Small intestine (tissue), 16 donors: Measurements from ENCODE around the gene ZNF547. TPM values are rescaled to one million over a fixed set of nuclear protein-coding genes. Genes with fewer than 3 reads are reported as not detected.
A peak's percentile ranks its signal among the peaks of the same experiment; 100 is the strongest.

Experiments used
- DNase-seq, 2 donors: peaks; one replicate each; pipeline versions ENCODE4 v3.0.0 to v3.0.0-alpha.2; 2013
- FAIRE-seq: peaks from 2 replicates; lab custom pipeline; 2012; peaks lifted over from hg19 to GRCh38; lab: Jason Lieb, UNC
- H3K27ac ChIP-seq, 3 donors: one replicate each; pipeline ENCODE4 v1.5.1; 2013; ENCODE audit warnings: low read length in 2 of 3, mild to moderate bottlenecking in 2 of 3, control low read depth in 1 of 3, inconsistent platforms in 1 of 3, low read depth in 1 of 3, moderate library complexity in 1 of 3
- H3K27me3 ChIP-seq, 3 donors: one replicate each; pipeline ENCODE4 v1.6.1; 2013; ENCODE audit warnings: low read length in 3 of 3, inconsistent platforms in 1 of 3; ENCODE audit not compliant: control insufficient read depth in 3 of 3, insufficient read depth in 3 of 3
- H3K36me3 ChIP-seq, 3 donors: one replicate each; pipeline ENCODE4 v1.6.1; 2013; ENCODE audit warnings: low read length in 3 of 3, inconsistent platforms in 1 of 3, low read depth in 1 of 3, mild to moderate bottlenecking in 1 of 3, moderate library complexity in 1 of 3; ENCODE audit not compliant: control insufficient read depth in 3 of 3, insufficient read depth in 2 of 3
- H3K4me1 ChIP-seq, 3 donors: one replicate each; pipeline ENCODE4 v1.6.1; 2013; ENCODE audit warnings: low read length in 2 of 3, inconsistent platforms in 1 of 3, low read depth in 1 of 3, mild to moderate bottlenecking in 1 of 3, moderate library complexity in 1 of 3; ENCODE audit not compliant: control insufficient read depth in 3 of 3, insufficient read depth in 2 of 3
- H3K4me3 ChIP-seq, 3 donors: one replicate each; pipeline ENCODE4 v1.5.1; 2013; ENCODE audit warnings: low read length in 3 of 3, control low read depth in 1 of 3, inconsistent platforms in 1 of 3, low read depth in 1 of 3, mild to moderate bottlenecking in 1 of 3, moderate library complexity in 1 of 3
- H3K9me3 ChIP-seq, 2 donors: one replicate each; pipeline ENCODE4 v1.6.1; 2013; ENCODE audit warnings: low read depth in 1 of 2, low read length in 1 of 2; ENCODE audit not compliant: control insufficient read depth in 2 of 2, insufficient read depth in 1 of 2
- WGBS, 3 donors: extraction: QIAGEN DNeasy Blood & Tissue Kit; methylation state at CpG; one replicate each; pipeline ENCODE4 v1.1.7; 2013; 5-methylcytosine and 5-hydroxymethylcytosine counted together
- long read RNA-seq, 10 donors: transcript quantifications; one replicate each; lab custom pipeline, GENCODE V29; 2026
- polyA plus RNA-seq, 4 donors: library from polyadenylated mRNA; stranded (reverse) in 3 of 4; unstranded in 1 of 4; fragments of 200-250 nt in 3 of 4; fragments of 120-200 nt in 1 of 4; gene quantifications; one replicate each; pipeline versions ENCODE4 v1.2.1 to v1.2.3, GENCODE V29; 2013
- donor health status: healthy with polysubstance abuse.
- donor health status: control.
- donor health status: control.
- donor health status: Bipolar disorder and iron deficiency.
- donor health status: healthy.

Gene ZNF547
- polyA plus RNA-seq, result 1 to 10 TPM in 2 of 4 donors, under 1 TPM in 2; 0.27 to 4.5 (median 0.88) TPM
- long read RNA-seq, donor 1, result 0 reads
- long read RNA-seq, donor 2, result 0 reads
- long read RNA-seq, donor 3, result 0 reads
- long read RNA-seq, donor 4, result 0 reads
- long read RNA-seq, donor 5, result 0 reads
- long read RNA-seq, donor 6, result 0 reads
- long read RNA-seq, donor 7, partial matches to known transcripts, result 0 of 1 reads
- long read RNA-seq, donor 7, other reads (novel, unspliced or antisense), result 0 of 1 reads
- long read RNA-seq, donor 8, result 0 reads
- long read RNA-seq, donor 9, partial matches to known transcripts, result 0 of 1 reads
- long read RNA-seq, donor 9, other reads (novel, unspliced or antisense), result 0 of 1 reads
- long read RNA-seq, donor 10, partial matches to known transcripts, result 0 of 1 reads
- long read RNA-seq, donor 10, other reads (novel, unspliced or antisense), result 0 of 1 reads

DNA sequence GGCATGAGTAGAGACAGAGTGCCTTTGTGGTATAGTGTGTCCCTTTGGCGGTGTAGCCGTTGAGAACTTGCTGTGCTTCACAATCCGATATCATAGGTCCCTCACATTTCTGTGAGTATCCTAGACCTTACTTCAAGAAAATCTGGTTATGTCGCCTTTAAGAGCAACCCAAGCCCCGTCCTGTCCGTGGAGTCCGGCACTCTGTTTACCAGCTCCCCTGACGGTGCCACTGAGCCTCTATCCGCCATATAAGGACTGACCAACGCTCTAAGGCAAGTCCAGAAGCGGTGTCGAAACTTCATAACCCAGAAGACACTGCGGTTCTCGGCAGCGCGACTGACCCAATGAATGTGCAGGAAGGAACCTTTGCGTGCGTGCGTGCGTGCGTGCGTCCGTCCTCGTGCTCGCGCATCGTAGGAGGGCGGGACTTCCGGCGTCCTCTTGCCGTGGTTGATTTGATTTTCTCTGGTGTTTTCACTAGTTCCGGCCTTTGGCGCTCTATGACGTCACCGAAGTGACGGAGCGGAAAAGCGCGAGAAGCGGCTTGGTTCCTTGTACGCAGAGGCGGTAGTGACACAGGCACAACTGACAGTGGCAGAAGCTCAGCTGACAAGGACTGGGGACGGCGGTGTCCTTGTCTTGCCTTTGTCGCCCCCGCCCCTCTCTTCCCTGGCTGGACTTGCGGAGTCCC is at the start of gene ZNF547, which contains the start of gene TRAPPC2B:
Gene ZNF547 (plus strand): TSS at position 555 of the 691 bp plus-strand sequence. CDS start 5,005 bp downstream, outside the sequence.
Gene TRAPPC2B (plus strand): TSS at position 555 of the 691 bp plus-strand sequence. CDS start 1,283 bp downstream, outside the sequence.
- FAIRE-seq, result peak; percentile 59
- DNase-seq, result peak; percentile 98 to 100
- peaks cover 2 to 8% (median 4%) of the 10 kb centered on the region in 3 donors for H3K4me1 ChIP-seq
- peak within 1 kb of the TSS; percentile 72 to 87 (median 82) for H3K4me3 ChIP-seq
- peak within 1 kb of the TSS; percentile 82 to 95 (median 91) for H3K27ac ChIP-seq
- WGBS, 3 donors, result 1 to 2% (median 1%) methylated on average over 44 to 47 of the region's 47 CpGs
- no peaks in the 10 kb centered on the region for H3K27me3 ChIP-seq
- H3K9me3 ChIP-seq, result no peaks in the 10 kb centered on the region
- H3K36me3 ChIP-seq, result no peaks in the 10 kb centered on the region

DNA sequence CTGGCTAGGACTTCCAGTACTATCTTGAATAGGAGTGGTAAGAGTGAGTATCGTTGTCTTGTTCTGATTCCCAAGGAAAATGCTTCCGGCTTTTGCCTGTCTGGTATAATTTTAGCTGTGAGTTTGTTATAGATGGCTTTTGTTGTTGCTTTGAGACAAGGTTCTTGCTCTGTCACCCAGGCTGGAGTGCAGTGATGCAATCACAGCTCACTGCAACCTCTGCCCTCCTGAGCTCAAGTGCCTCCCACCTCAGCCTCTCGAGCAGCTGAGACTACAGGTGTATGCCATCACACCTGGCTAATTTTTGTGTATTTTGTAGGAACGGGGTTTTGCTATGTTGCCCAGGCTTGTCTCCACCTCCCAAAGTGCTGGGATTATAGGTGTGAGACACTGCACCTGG is 49.2 kb upstream of the ZNF547 start:
- Histone ChIP-seq H3K36me3 (no peaks in the 10 kb centered on the region), H3K9me3 (peaks cover 0 to 1% of the 10 kb centered on the region in 2 donors), H3K4me3 (no peak overlapping the region), H3K27me3 (peaks cover 0 to 28% (median 0%) of the 10 kb centered on the region in 3 donors), H3K4me1 (no peaks in the 10 kb centered on the region), H3K27ac (no peak overlapping the region)
- 60 to 66% (median 60%) methylated on average over 4 of the region's 4 CpGs for WGBS, 3 donors
- FAIRE-seq (no peak), DNase-seq (no peak)

DNA sequence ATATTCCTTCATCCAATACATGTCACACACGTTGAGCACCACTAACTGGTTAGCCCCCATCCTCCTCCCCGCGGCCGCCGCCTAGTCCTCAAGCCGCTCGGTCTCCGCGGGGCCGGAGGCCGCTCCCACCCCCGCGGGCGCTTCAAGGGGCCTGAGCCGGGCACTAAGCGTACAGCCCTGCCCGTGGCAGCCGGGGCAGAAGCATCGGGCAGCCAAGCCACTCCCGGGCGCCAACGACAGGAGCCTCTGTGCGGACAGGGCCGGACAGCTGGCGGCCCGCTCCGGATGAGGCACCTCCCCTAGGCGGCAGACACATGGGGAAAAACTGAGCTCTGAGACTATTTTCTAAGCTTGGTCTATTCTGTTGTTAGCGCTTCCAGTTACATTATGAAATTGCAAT is 45.8 kb upstream of the ZNF547 start:
- H3K9me3 ChIP-seq, result peaks cover 0 to 1% of the 10 kb centered on the region in 2 donors
- no peak for FAIRE-seq
- H3K36me3 ChIP-seq, result peaks cover 0 to 4% (median 0%) of the 10 kb centered on the region in 3 donors
- WGBS, 3 donors, result 12 to 39% (median 32%) methylated on average over 29 of the region's 29 CpGs
- H3K4me3 ChIP-seq, result no peak overlapping the region
- peaks cover 0 to 25% (median 0%) of the 10 kb centered on the region in 3 donors for H3K27me3 ChIP-seq
- no peak overlapping the region for H3K27ac ChIP-seq
- DNase-seq, result peak in 1 of 2 donors; percentile 23
- peaks cover 2 to 12% (median 11%) of the 10 kb centered on the region in 3 donors for H3K4me1 ChIP-seq

DNA sequence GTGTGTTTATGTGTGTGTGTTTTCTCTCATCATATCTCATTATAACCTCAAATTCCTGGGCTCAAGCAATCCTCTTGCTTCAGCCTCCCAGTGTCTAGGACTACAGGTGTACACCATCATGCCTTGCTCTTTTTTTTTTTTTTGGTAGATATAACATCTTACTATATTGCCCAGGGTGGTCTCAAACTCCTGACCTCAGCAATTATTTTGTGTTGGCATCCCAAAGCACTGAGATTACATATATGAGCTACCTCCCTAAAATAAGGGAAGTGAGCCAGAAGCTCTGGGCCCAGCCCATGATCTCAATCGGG is 43.5 kb upstream of the ZNF547 start:
- peak overlapping the region; percentile 85 to 99 (median 88) for H3K4me3 ChIP-seq
- DNase-seq, result no peak

DNA sequence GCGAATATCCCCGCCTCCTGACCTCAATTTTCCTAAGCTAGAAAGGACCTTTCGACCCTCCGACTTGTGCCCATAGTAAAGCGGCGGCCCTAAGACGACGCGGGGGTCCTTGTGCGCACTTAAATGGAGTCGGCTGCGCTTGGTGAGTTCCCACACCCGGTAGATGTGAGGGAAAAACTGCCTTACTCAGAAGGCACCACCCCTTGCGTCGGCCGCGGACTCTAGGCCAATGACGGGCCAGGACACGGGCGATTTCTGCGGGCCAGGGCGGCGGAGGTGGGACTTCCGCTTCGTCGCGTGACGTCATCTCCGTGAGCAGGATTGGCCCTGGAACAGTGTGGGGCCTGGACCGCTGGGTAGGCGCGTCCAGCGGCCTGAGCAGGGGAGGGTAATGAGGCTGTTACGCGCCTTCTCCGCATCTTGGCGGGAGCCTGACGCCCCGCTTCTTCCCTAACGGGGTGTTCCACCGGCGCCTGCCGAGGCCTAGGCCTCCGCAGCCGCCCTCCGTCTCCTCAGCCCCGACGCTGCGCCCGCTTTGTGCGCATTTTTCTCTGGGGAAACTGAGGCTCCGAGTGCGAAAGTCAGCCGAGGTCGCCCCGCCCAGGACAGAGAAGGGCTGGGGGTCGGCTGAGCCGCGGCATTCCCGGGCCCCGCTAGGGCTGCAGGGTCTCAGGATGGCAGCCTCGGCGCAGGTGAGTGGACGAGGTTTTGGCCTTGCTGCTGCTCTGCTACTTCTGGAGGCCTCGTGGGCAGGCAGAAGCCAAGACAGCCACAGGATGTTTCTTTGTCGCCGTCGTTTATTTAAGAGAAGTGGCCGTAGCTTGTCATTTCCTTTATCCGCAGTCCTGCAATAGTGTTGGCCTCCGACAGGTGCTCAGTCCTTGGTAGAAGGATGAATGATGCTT is 42.9 kb upstream of the ZNF547 start, which contains the start of gene ZNF543:
Gene ZNF543 (plus strand): TSS at position 293 of the 905 bp plus-strand sequence. CDS start 382 bp downstream, at position 675.
- Histone ChIP-seq H3K9me3 (peaks cover 0 to 1% of the 10 kb centered on the region in 2 donors), H3K27ac (peak within 1 kb of the TSS; percentile 71 to 97 (median 90)), H3K4me1 (peaks cover 2 to 12% (median 11%) of the 10 kb centered on the region in 3 donors), H3K36me3 (peaks cover 10 to 18% (median 11%) of the 10 kb centered on the region in 3 donors), H3K4me3 (peak within 1 kb of the TSS; percentile 85 to 99 (median 88)), H3K27me3 (peaks cover 0 to 25% (median 0%) of the 10 kb centered on the region in 3 donors)
- DNase-seq (peak; percentile 96 to 98), FAIRE-seq (no peak)
- 1 to 4% (median 2%) methylated on average over 67 to 71 of the region's 71 CpGs for WGBS, 3 donors

More for the DNA sequence above, 43.5 kb upstream of the ZNF547 start:
- 0% methylated on average over 1 of the region's 1 CpG for whole genome bisulfite sequencing, 3 donors
- Histone ChIP-seq H3K36me3 (peaks cover 4 to 14% (median 7%) of the 10 kb centered on the region in 3 donors), H3K27me3 (peaks cover 0 to 25% (median 0%) of the 10 kb centered on the region in 3 donors), H3K4me1 (peaks cover 2 to 12% (median 11%) of the 10 kb centered on the region in 3 donors), H3K9me3 (peaks cover 0 to 1% of the 10 kb centered on the region in 2 donors), H3K27ac (peak overlapping the region; percentile 71 to 97 (median 90))
- no peak for FAIRE-seq

DNA sequence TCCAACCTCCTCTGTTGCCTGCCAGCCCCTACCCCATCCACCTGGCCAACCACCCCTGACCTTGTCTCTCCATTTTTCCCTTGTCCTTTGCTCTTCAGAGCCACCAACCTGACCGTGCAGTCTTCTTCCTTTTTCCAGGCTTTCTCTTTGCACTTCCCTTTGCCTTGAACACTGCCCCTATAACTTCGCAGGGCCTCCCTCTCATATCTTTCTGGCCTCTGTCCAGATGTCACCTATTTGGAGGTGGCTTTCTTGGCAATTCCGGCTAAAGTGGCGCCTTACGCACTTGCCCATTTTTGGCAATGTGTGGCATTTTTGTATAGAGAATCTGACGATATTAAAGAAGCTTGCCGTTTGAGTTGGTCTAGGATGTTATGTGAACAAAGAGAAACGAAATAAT is 42.2 kb upstream of the ZNF547 start:
- H3K36me3 ChIP-seq, result peaks cover 10 to 24% (median 13%) of the 10 kb centered on the region in 3 donors
- H3K27ac ChIP-seq, result peak overlapping the region in 2 of 3 donors; percentile 90 to 97
- H3K9me3 ChIP-seq, result peaks cover 0 to 1% of the 10 kb centered on the region in 2 donors
- peaks cover 2 to 12% (median 11%) of the 10 kb centered on the region in 3 donors for H3K4me1 ChIP-seq
- DNase-seq, result peak in 1 of 2 donors; percentile 54
- WGBS, 3 donors, result 35 to 61% (median 47%) methylated on average over 8 of the region's 8 CpGs
- H3K27me3 ChIP-seq, result peaks cover 0 to 23% (median 0%) of the 10 kb centered on the region in 3 donors
- peak overlapping the region; percentile 85 to 99 (median 88) for H3K4me3 ChIP-seq
- FAIRE-seq, result no peak

DNA sequence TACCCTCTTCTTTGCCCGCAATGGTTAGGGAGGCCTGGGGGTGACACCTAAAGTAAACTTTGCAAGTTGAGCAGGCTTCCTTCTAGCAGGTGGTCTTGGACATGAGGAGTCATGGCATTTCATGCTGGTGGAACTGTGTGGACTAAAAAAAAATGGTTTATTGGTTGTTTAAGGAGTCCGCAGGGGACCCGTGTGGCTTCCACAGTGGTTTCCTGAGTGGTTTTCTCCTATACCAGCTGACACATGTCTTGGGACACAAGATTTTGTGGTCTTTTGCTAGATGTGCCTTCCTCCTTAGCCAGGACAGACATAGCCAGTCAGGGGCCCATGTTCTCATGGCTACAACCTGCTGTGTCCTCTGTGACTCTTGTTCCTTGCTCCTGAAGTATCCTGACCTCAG is 41.6 kb upstream of the ZNF547 start:
- FAIRE-seq (no peak), DNase-seq (no peak)
- Histone ChIP-seq H3K27me3 (peaks cover 0 to 16% (median 0%) of the 10 kb centered on the region in 3 donors), H3K27ac (no peak overlapping the region), H3K36me3 (peaks cover 15 to 30% (median 18%) of the 10 kb centered on the region in 3 donors), H3K4me3 (peak overlapping the region in 1 of 3 donors; percentile 99), H3K4me1 (peaks cover 2 to 12% (median 11%) of the 10 kb centered on the region in 3 donors), H3K9me3 (peaks cover 1 to 3% of the 10 kb centered on the region in 2 donors)
- 65 to 87% (median 76%) methylated on average over 3 of the region's 3 CpGs for WGBS, 3 donors
